HG03439 (cell line): ENCODE measurements around the gene PTPRN2.

ENCODE experiments used
- ATAC-seq: cut with Tn5 transposase; IDR thresholded peaks from one replicate; pipeline ENCODE4 v1.9.1; 2021; ENCODE audit warnings: mild to moderate bottlenecking, moderate library complexity; ENCODE audit not compliant: unreplicated experiment

PTPRN2 gene

GRCh38 chr7:158014976-158015375, 572.6 kb downstream of the PTPRN2 start:
- no peak for ATAC-seq

- ATAC-seq: no peak
Observed at GRCh38 chr7:158013085-158013668, 574.4 kb downstream of the PTPRN2 start.

- ATAC-seq: no peak
Observed at GRCh38 chr7:158011941-158012340, 575.7 kb downstream of the PTPRN2 start.

- ATAC-seq: no peak
Observed at GRCh38 chr7:158010961-158011693, 576.5 kb downstream of the PTPRN2 start.

GRCh38 chr7:158009886-158010285, 577.7 kb downstream of the PTPRN2 start:
- ATAC-seq: no peak

- no peak for ATAC-seq
Observed at GRCh38 chr7:158008267-158008666, 579.4 kb downstream of the PTPRN2 start.

- ATAC-seq: no peak
Observed at GRCh38 chr7:158007697-158008257, 579.8 kb downstream of the PTPRN2 start.

GRCh38 chr7:158006841-158007696, 580.6 kb downstream of the PTPRN2 start:
- ATAC-seq: no peak

GRCh38 chr7:158005531-158005930, 582.1 kb downstream of the PTPRN2 start:
- ATAC-seq: no peak

- no peak for ATAC-seq
Observed at GRCh38 chr7:158004123-158004490, 583.5 kb downstream of the PTPRN2 start.

GRCh38 chr7:158003441-158004122, 584.0 kb downstream of the PTPRN2 start:
- ATAC-seq: no peak

- ATAC-seq: no peak
Observed at GRCh38 chr7:158002486-158003080, 585.0 kb downstream of the PTPRN2 start.

- ATAC-seq: no peak
Observed at GRCh38 chr7:158001621-158002320, 585.9 kb downstream of the PTPRN2 start.

GRCh38 chr7:158001003-158001402, 586.6 kb downstream of the PTPRN2 start:
- ATAC-seq: no peak

GRCh38 chr7:158000160-158000559, 587.5 kb downstream of the PTPRN2 start:
- ATAC-seq: no peak

GRCh38 chr7:157998884-157999552, 588.6 kb downstream of the PTPRN2 start:
- no peak for ATAC-seq

- ATAC-seq: no peak
Observed at GRCh38 chr7:157997471-157997870, 590.2 kb downstream of the PTPRN2 start.

GRCh38 chr7:157997080-157997440, 590.6 kb downstream of the PTPRN2 start:
- no peak for ATAC-seq

- no peak for ATAC-seq
Observed at GRCh38 chr7:157996359-157997079, 591.1 kb downstream of the PTPRN2 start.
